Epithelial cell of esophagus (primary cell): ENCODE results near the gene COLGALT1.
"Not testable (repeated sequence)": the region's sequence is repeated elsewhere in the genome, so short reads cannot be mapped to it uniquely, and the experiment has no call there.

ENCODE experiments used
- DNase-seq: peaks from one replicate; pipeline ENCODE4 v3.0.0; 2010; ENCODE audit warnings: low read depth
- H3K4me3 ChIP-seq: 2 replicates; pipeline ENCODE4 v1.5.1; 2011; ENCODE audit warnings: mild to moderate bottlenecking, low read length, control low read depth
- CTCF ChIP-seq: IDR thresholded peaks from 2 replicates; pipeline ENCODE4 v1.5.1; 2011; ENCODE audit warnings: low read depth, mild to moderate bottlenecking, low read length, control low read depth, inconsistent platforms; ENCODE audit not compliant: insufficient read depth; ENCODE audit errors: missing control alignments

Gene COLGALT1

GRCh38 chr19:17517898-17518297 is 37.6 kb upstream of the COLGALT1 start:
- no peak for TF ChIP-seq CTCF
- H3K4me3 ChIP-seq: no peak overlapping the region
- no peak for DNase-seq

- DNase-seq, H3K4me3 ChIP-seq: not testable (repeated sequence)
Measured at GRCh38 chr19:17518654-17519053, 36.8 kb upstream of the COLGALT1 start.

- no peak for DNase-seq
- no peak for TF ChIP-seq CTCF
- no peak overlapping the region for H3K4me3 ChIP-seq
Measured at GRCh38 chr19:17519967-17520366, 35.5 kb upstream of the COLGALT1 start.

- no peak overlapping the region for H3K4me3 ChIP-seq
- DNase-seq: no peak
- no peak for TF ChIP-seq CTCF
Measured at GRCh38 chr19:17520865-17521264, 34.6 kb upstream of the COLGALT1 start.

- H3K4me3 ChIP-seq: no peak overlapping the region
- no peak for TF ChIP-seq CTCF
- DNase-seq: no peak
Measured at GRCh38 chr19:17522988-17523872, 32.2 kb upstream of the COLGALT1 start.

- H3K4me3 ChIP-seq: no peak overlapping the region
- DNase-seq: no peak
- no peak for TF ChIP-seq CTCF
Measured at GRCh38 chr19:17524651-17525050, 30.8 kb upstream of the COLGALT1 start.

GRCh38 chr19:17525141-17525540 is 30.3 kb upstream of the COLGALT1 start:
- no peak overlapping the region for H3K4me3 ChIP-seq
- TF ChIP-seq CTCF: no peak
- no peak for DNase-seq
